ENCODE measurements around the gene HDAC4. TPM values are rescaled to one million over a fixed set of nuclear protein-coding genes. Genes with fewer than 3 reads are reported as not detected.

Gene HDAC4
- total RNA-seq, 5 donors from 2014 or later (not counting 1 experiment from before 2014, with no cell fraction given): 44.8 to 80.2 (median 60.9) TPM

- no peak overlapping the region for H3K27ac Mint-ChIP-seq
- no peak overlapping the region for H3K27ac ChIP-seq (ENCODE audit: low read length)
- POLR2A ChIA-PET: interaction anchor here in 1 of 2 donors (0.6 kb wide), 1 partner anchor 86 kb away, joined by 3 read pairs; no protein-coding TSS in a partner anchor
- no peak for DNase-seq
- H3K36me3 ChIP-seq (ENCODE audit: control insufficient read depth in 2 of 2, extremely low read depth in 1 of 2, insufficient read depth in 1 of 2, low read length in 1 of 2): peaks cover 2 to 5% of the 10 kb centered on the region in 2 donors
- H3K4me3 Mint-ChIP-seq: no peak overlapping the region
- H3K27me3 Mint-ChIP-seq: no peaks in the 10 kb centered on the region
- H3K9me3 Mint-ChIP-seq: peaks cover 0 to 1% (median 0%) of the 10 kb centered on the region in 3 donors
- H3K4me1 Mint-ChIP-seq: peaks cover 18 to 31% (median 20%) of the 10 kb centered on the region in 3 donors
- CTCF ChIA-PET: no interaction called here
- no peaks in the 10 kb centered on the region for H3K27me3 ChIP-seq (replicated peaks in 1 of 2; ENCODE audit: control insufficient read depth in 2 of 2, extremely low read depth in 1 of 2, insufficient read depth in 2 of 2, low read length in 1 of 2)
- peaks cover 17% of the 10 kb centered on the region for H3K36me3 Mint-ChIP-seq
- no peaks in the 10 kb centered on the region for H3K9me3 ChIP-seq
- 97% methylated on average over 22 of the region's 26 CpGs for WGBS (ENCODE audit: insufficient coverage)
- H3K4me3 ChIP-seq (ENCODE audit: control insufficient read depth in 1 of 2, extremely low read depth in 1 of 2, low read length in 1 of 2): no peak overlapping the region
- peaks cover 0 to 2% of the 10 kb centered on the region in 2 experiments for H3K4me1 ChIP-seq (ENCODE audit: control insufficient read depth in 1 of 2, extremely low read depth in 1 of 2, insufficient read depth in 2 of 2, low read length in 2 of 2)
- no peak for ATAC-seq (replicated peaks in 1 of 4)
Observed at GRCh38 chr2:239390546-239391285, 10.1 kb downstream of the HDAC4 start.

GRCh38 chr2:239389414-239390329 is 11.1 kb downstream of the HDAC4 start:
- ChIA-PET POLR2A (interaction anchor here in 1 of 2 donors (0.6 kb wide), 1 partner anchor 85 kb away, joined by 3 read pairs; no protein-coding TSS in a partner anchor), CTCF (no interaction called here)
- ATAC-seq (replicated peaks in 1 of 4): no peak
- peaks cover 0 to 1% (median 0%) of the 10 kb centered on the region in 3 donors for H3K9me3 Mint-ChIP-seq
- no peaks in the 10 kb centered on the region for H3K27me3 Mint-ChIP-seq
- H3K4me1 Mint-ChIP-seq: peaks cover 12 to 22% (median 14%) of the 10 kb centered on the region in 3 donors
- peaks cover 5 to 8% of the 10 kb centered on the region in 2 donors for H3K36me3 ChIP-seq (ENCODE audit: control insufficient read depth in 2 of 2, extremely low read depth in 1 of 2, insufficient read depth in 1 of 2, low read length in 1 of 2)
- H3K9me3 ChIP-seq: no peaks in the 10 kb centered on the region
- peaks cover 0 to 2% of the 10 kb centered on the region in 2 experiments for H3K4me1 ChIP-seq (ENCODE audit: control insufficient read depth in 1 of 2, extremely low read depth in 1 of 2, insufficient read depth in 2 of 2, low read length in 2 of 2)
- no peak overlapping the region for H3K4me3 Mint-ChIP-seq
- DNase-seq: no peak
- WGBS (ENCODE audit: insufficient coverage): 97% methylated on average over 20 of the region's 23 CpGs
- H3K27me3 ChIP-seq (replicated peaks in 1 of 2; ENCODE audit: control insufficient read depth in 2 of 2, extremely low read depth in 1 of 2, insufficient read depth in 2 of 2, low read length in 1 of 2): no peaks in the 10 kb centered on the region
- peaks cover 14% of the 10 kb centered on the region for H3K36me3 Mint-ChIP-seq
- H3K4me3 ChIP-seq (ENCODE audit: control insufficient read depth in 1 of 2, extremely low read depth in 1 of 2, low read length in 1 of 2): no peak overlapping the region
- no peak overlapping the region for H3K27ac ChIP-seq (ENCODE audit: low read length)
- H3K27ac Mint-ChIP-seq: no peak overlapping the region

GRCh38 chr2:239388236-239389151 is 12.3 kb downstream of the HDAC4 start:
- DNase-seq: no peak
- WGBS (ENCODE audit: insufficient coverage): 97% methylated on average over 14 of the region's 20 CpGs
- CTCF ChIA-PET: no interaction called here

GRCh38 chr2:239387811-239388210 is 13.0 kb downstream of the HDAC4 start:
- H3K27me3 ChIP-seq (replicated peaks in 1 of 2; ENCODE audit: control insufficient read depth in 2 of 2, extremely low read depth in 1 of 2, insufficient read depth in 2 of 2, low read length in 1 of 2): no peaks in the 10 kb centered on the region
- no peak overlapping the region for H3K4me3 Mint-ChIP-seq
- DNase-seq (no peak), ATAC-seq (replicated peaks in 1 of 4) (no peak)
- peaks cover 4% of the 10 kb centered on the region in 2 experiments for H3K4me1 ChIP-seq (ENCODE audit: control insufficient read depth in 1 of 2, extremely low read depth in 1 of 2, insufficient read depth in 2 of 2, low read length in 2 of 2)
- peaks cover 0 to 1% (median 0%) of the 10 kb centered on the region in 3 donors for H3K9me3 Mint-ChIP-seq
- peaks cover 14% of the 10 kb centered on the region for H3K36me3 Mint-ChIP-seq
- peaks cover 8 to 9% (median 9%) of the 10 kb centered on the region in 3 donors for H3K4me1 Mint-ChIP-seq
- no peak overlapping the region for H3K27ac ChIP-seq (ENCODE audit: low read length)
- CTCF ChIA-PET: no interaction called here
- WGBS (ENCODE audit: insufficient coverage): 99% methylated on average over 9 of the region's 17 CpGs
- no peak overlapping the region for H3K4me3 ChIP-seq (ENCODE audit: control insufficient read depth in 1 of 2, extremely low read depth in 1 of 2, low read length in 1 of 2)
- no peak overlapping the region for H3K27ac Mint-ChIP-seq
- POLR2A ChIA-PET: no interaction called here
- H3K9me3 ChIP-seq: no peaks in the 10 kb centered on the region
- peaks cover 5 to 8% of the 10 kb centered on the region in 2 donors for H3K36me3 ChIP-seq (ENCODE audit: control insufficient read depth in 2 of 2, extremely low read depth in 1 of 2, insufficient read depth in 1 of 2, low read length in 1 of 2)
- no peaks in the 10 kb centered on the region for H3K27me3 Mint-ChIP-seq

More at GRCh38 chr2:239388236-239389151, 12.3 kb downstream of the HDAC4 start:
- H3K27ac Mint-ChIP-seq: no peak overlapping the region
- peaks cover 2 to 6% of the 10 kb centered on the region in 2 experiments for H3K4me1 ChIP-seq (ENCODE audit: control insufficient read depth in 1 of 2, extremely low read depth in 1 of 2, insufficient read depth in 2 of 2, low read length in 2 of 2)
- H3K27me3 Mint-ChIP-seq: no peaks in the 10 kb centered on the region
- no peaks in the 10 kb centered on the region for H3K9me3 ChIP-seq
- peaks cover 9 to 14% (median 10%) of the 10 kb centered on the region in 3 donors for H3K4me1 Mint-ChIP-seq
- H3K27me3 ChIP-seq (replicated peaks in 1 of 2; ENCODE audit: control insufficient read depth in 2 of 2, extremely low read depth in 1 of 2, insufficient read depth in 2 of 2, low read length in 1 of 2): no peaks in the 10 kb centered on the region
- no peak overlapping the region for H3K4me3 ChIP-seq (ENCODE audit: control insufficient read depth in 1 of 2, extremely low read depth in 1 of 2, low read length in 1 of 2)
- POLR2A ChIA-PET: interaction anchor here in 1 of 2 donors (0.6 kb wide), 1 partner anchor 88 kb away, joined by 3 read pairs; no protein-coding TSS in a partner anchor
- H3K36me3 ChIP-seq (ENCODE audit: control insufficient read depth in 2 of 2, extremely low read depth in 1 of 2, insufficient read depth in 1 of 2, low read length in 1 of 2): peaks cover 5 to 8% of the 10 kb centered on the region in 2 donors
- no peak overlapping the region for H3K27ac ChIP-seq (ENCODE audit: low read length)
- peaks cover 0 to 1% (median 0%) of the 10 kb centered on the region in 3 donors for H3K9me3 Mint-ChIP-seq
- no peak for ATAC-seq (replicated peaks in 1 of 4)
- no peak overlapping the region for H3K4me3 Mint-ChIP-seq
- peaks cover 14% of the 10 kb centered on the region for H3K36me3 Mint-ChIP-seq

- ChIA-PET POLR2A (no interaction called here), CTCF (no interaction called here)
- DNase-seq (no peak), ATAC-seq (replicated peaks in 1 of 4) (no peak)
- Mint-ChIP-seq H3K27ac (no peak overlapping the region), H3K4me1 (peaks cover 12 to 16% (median 12%) of the 10 kb centered on the region in 3 donors), H3K36me3 (peaks cover 14% of the 10 kb centered on the region), H3K4me3 (no peak overlapping the region), H3K9me3 (peaks cover 0 to 1% (median 0%) of the 10 kb centered on the region in 3 donors), H3K27me3 (no peaks in the 10 kb centered on the region)
- Histone ChIP-seq H3K27ac (ENCODE audit: low read length) (no peak overlapping the region), H3K36me3 (ENCODE audit: control insufficient read depth in 2 of 2, extremely low read depth in 1 of 2, insufficient read depth in 1 of 2, low read length in 1 of 2) (peaks cover 5 to 8% of the 10 kb centered on the region in 2 donors), H3K4me1 (ENCODE audit: control insufficient read depth in 1 of 2, extremely low read depth in 1 of 2, insufficient read depth in 2 of 2, low read length in 2 of 2) (peaks cover 6 to 8% of the 10 kb centered on the region in 2 experiments), H3K27me3 (replicated peaks in 1 of 2; ENCODE audit: control insufficient read depth in 2 of 2, extremely low read depth in 1 of 2, insufficient read depth in 2 of 2, low read length in 1 of 2) (no peaks in the 10 kb centered on the region), H3K4me3 (ENCODE audit: control insufficient read depth in 1 of 2, extremely low read depth in 1 of 2, low read length in 1 of 2) (no peak overlapping the region), H3K9me3 (no peaks in the 10 kb centered on the region)
- WGBS (ENCODE audit: insufficient coverage): 91% methylated on average over 14 of the region's 22 CpGs
Observed at GRCh38 chr2:239386872-239387445, 13.9 kb downstream of the HDAC4 start.

All from T-cell (primary cell).